Keratinocyte (primary cell): Measurements from ENCODE around the gene SPPL2B. TPM values are rescaled to one million over a fixed set of nuclear protein-coding genes. Genes with fewer than 3 reads are reported as not detected.

Source experiments
- DNase-seq: peaks from one replicate; pipeline ENCODE4 v3.0.0-alpha.2; 2011; ENCODE audit warnings: low read depth, missing footprints, low spot score
- FAIRE-seq: peaks from 2 replicates; lab custom pipeline; 2011; peaks lifted over from hg19 to GRCh38; lab: Jason Lieb, UNC
- H2AFZ ChIP-seq: 2 replicates; pipeline ENCODE4 v1.6.0; 2012; ENCODE audit warnings: low read length, control low read depth, inconsistent platforms; ENCODE audit not compliant: control insufficient read depth
- H3K27ac ChIP-seq: 2 replicates; pipeline ENCODE4 v1.5.1; 2011; ENCODE audit warnings: low read length; ENCODE audit not compliant: control insufficient read depth, insufficient read depth
- H3K27me3 ChIP-seq: 3 replicates; pipeline ENCODE4 v1.6.0; 2011; ENCODE audit warnings: low read length; ENCODE audit not compliant: control insufficient read depth, insufficient read depth; ENCODE audit errors: extremely low read depth
- H3K36me3 ChIP-seq, 2 experiments: 2 replicates in 1 of 2; 3 replicates in 1 of 2; pipeline ENCODE4 v1.5.1; 2011; ENCODE audit warnings: low read length in 2 of 2, mild to moderate bottlenecking in 1 of 2; ENCODE audit not compliant: control insufficient read depth in 2 of 2, insufficient read depth in 2 of 2; ENCODE audit errors: extremely low read depth in 1 of 2
- H3K4me1 ChIP-seq: 3 replicates; pipeline ENCODE4 v1.5.1; 2011; ENCODE audit warnings: low read length; ENCODE audit not compliant: control insufficient read depth, insufficient read depth; ENCODE audit errors: extremely low read depth
- H3K4me2 ChIP-seq: 3 replicates; pipeline ENCODE4 v1.6.0; 2011; ENCODE audit warnings: low read depth, low read length; ENCODE audit not compliant: control insufficient read depth, insufficient read depth; ENCODE audit errors: extremely low read depth
- H3K4me3 ChIP-seq, 3 experiments: fragments of 200-600 bp in 1 of 3; sonication (generic) in 1 of 3; 2 replicates in 2 of 3; 3 replicates in 1 of 3; pipeline ENCODE4 v1.5.1; 2011 to 2016; ENCODE audit warnings: low read length in 3 of 3, mild to moderate bottlenecking in 3 of 3, control low read depth in 2 of 3, inconsistent platforms in 1 of 3, low read depth in 1 of 3, mixed read lengths in 1 of 3, mixed run types in 1 of 3, moderate library complexity in 1 of 3; ENCODE audit not compliant: control insufficient read depth in 2 of 3, insufficient read depth in 2 of 3; ENCODE audit errors: extremely low read depth in 1 of 3
- H3K79me2 ChIP-seq: 2 replicates; pipeline ENCODE4 v1.6.0; 2012; ENCODE audit warnings: low read length; ENCODE audit not compliant: control insufficient read depth, insufficient read depth
- H3K9ac ChIP-seq: 3 replicates; pipeline ENCODE4 v1.6.0; 2011; ENCODE audit warnings: low read length; ENCODE audit not compliant: control insufficient read depth, insufficient read depth; ENCODE audit errors: extremely low read depth
- H3K9me1 ChIP-seq: 3 replicates; pipeline ENCODE4 v1.6.0; 2011; ENCODE audit warnings: low read length; ENCODE audit not compliant: control insufficient read depth, insufficient read depth; ENCODE audit errors: extremely low read depth
- H3K9me3 ChIP-seq: 2 replicates; pipeline ENCODE4 v1.5.1; 2012; ENCODE audit warnings: low read depth, low read length; ENCODE audit not compliant: control insufficient read depth
- H4K20me1 ChIP-seq: 3 replicates; pipeline ENCODE4 v1.6.0; 2011; ENCODE audit warnings: low read length; ENCODE audit not compliant: control insufficient read depth, insufficient read depth; ENCODE audit errors: extremely low read depth
- EZH2 ChIP-seq: IDR thresholded peaks from one replicate; pipeline ENCODE4 v1.6.1; 2012; ENCODE audit warnings: inconsistent platforms, mild to moderate bottlenecking, low read length, moderate library complexity
- dilution Hi-C: fragments of 300-500 bp; cut with MboI; formaldehyde crosslinking; loops from one replicate; pipeline ENCODE4 v1.7.0; 2020; ENCODE audit warnings: low sequenced_read_pairs; ENCODE audit not compliant: extremely low pct_ligation_motif_present
- polyA plus RNA-seq, 5 experiments: library from polyadenylated mRNA; depleted of rRNA in 3 of 5; stranded (reverse) in 3 of 5; stranded (forward) in 1 of 5; unstranded in 1 of 5; fragments of >200 nt; gene quantifications; 1 replicate in 1 of 5; 2 replicates in 3 of 5; 3 replicates in 1 of 5; pipeline versions ENCODE4 v1.2.1 to v1.2.3, GENCODE V29; 2011 to 2012; ENCODE audit warnings: missing spikeins in 2 of 5, low read depth in 1 of 5, low replicate concordance in 1 of 5
- TF ChIP-seq, protein P1 (sequence below), 3 experiments: IDR thresholded peaks in 1 of 3; conservative IDR thresholded peaks in 1 of 3; optimal IDR thresholded peaks in 1 of 3; 2 replicates in 2 of 3; 3 replicates in 1 of 3; pipeline versions ENCODE3 to v1.5.1; 2011; ENCODE audit warnings: low read length in 3 of 3, mild to moderate bottlenecking in 3 of 3, moderate library complexity in 2 of 3, control low read depth in 1 of 3, inconsistent platforms in 1 of 3; ENCODE audit not compliant: insufficient read depth in 2 of 3; ENCODE audit errors: extremely low read depth in 1 of 3

SPPL2B gene
- polyA plus RNA-seq, 1 donor (not counting 4 experiments of a cell fraction or from before 2014, with no cell fraction given), result 9.3 TPM

GRCh38 chr19:2291185-2291751, 37.2 kb upstream of the SPPL2B start:
- DNase-seq, result no peak
- Histone ChIP-seq H3K9ac (no peak overlapping the region), H3K9me1 (no peaks in the 10 kb centered on the region), H3K27me3 (peaks cover 83% of the 10 kb centered on the region), H2AFZ (no peak overlapping the region), H3K4me1 (no peaks in the 10 kb centered on the region), H3K79me2 (no peaks in the 10 kb centered on the region), H4K20me1 (no peaks in the 10 kb centered on the region), H3K27ac (no peak overlapping the region), H3K9me3 (no peaks in the 10 kb centered on the region), H3K36me3 (no peaks in the 10 kb centered on the region), H3K4me3 (no peak overlapping the region), H3K4me2 (peak overlapping the region; percentile 29)
- dilution Hi-C loops, result no loop called here
- FAIRE-seq, result no peak
- TF ChIP-seq, protein P1, sequence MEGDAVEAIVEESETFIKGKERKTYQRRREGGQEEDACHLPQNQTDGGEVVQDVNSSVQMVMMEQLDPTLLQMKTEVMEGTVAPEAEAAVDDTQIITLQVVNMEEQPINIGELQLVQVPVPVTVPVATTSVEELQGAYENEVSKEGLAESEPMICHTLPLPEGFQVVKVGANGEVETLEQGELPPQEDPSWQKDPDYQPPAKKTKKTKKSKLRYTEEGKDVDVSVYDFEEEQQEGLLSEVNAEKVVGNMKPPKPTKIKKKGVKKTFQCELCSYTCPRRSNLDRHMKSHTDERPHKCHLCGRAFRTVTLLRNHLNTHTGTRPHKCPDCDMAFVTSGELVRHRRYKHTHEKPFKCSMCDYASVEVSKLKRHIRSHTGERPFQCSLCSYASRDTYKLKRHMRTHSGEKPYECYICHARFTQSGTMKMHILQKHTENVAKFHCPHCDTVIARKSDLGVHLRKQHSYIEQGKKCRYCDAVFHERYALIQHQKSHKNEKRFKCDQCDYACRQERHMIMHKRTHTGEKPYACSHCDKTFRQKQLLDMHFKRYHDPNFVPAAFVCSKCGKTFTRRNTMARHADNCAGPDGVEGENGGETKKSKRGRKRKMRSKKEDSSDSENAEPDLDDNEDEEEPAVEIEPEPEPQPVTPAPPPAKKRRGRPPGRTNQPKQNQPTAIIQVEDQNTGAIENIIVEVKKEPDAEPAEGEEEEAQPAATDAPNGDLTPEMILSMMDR (optimal IDR thresholded peaks at IDR 0.05 in 1 of 3, IDR thresholded peaks at IDR 0.05 in 1 of 3, conservative IDR thresholded peaks at IDR 0.05 in 1 of 3; ENCODE audit: extremely low read depth in 1 of 3, insufficient read depth in 2 of 3, low read length in 3 of 3), result no peak
- peak; percentile 77 for TF ChIP-seq EZH2

DNA sequence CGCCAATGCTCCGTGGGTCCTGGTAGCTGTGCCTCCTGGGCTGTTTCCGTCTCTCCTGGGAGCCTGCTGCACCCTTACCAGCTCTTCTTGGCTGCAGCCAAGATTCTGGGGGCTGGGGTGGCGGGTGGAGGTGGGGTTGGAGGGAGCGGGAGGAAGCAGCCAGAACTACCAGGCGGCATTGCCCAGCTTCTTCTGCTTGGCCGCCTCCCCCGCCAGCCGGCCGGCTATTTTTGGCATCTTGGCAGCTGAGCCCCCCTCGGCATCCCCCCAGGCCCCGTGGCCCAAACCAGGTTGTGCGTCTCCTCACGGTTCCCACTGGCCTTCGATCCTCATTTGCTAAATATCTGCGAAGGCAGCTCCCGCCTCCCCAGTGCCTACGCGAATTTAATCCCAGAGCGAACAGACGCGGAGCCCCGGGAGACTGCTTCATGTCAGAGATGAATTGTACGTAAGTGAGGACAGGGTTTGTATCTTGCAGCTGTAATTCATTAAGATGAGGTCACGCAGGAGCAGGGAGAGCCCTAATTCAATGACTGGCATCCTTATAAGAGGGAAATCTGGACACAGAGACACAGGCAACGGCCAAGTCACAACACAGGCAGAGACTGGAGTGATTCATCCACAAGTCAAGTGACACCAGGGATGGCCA, 33.7 kb upstream of the SPPL2B start:
- no peaks in the 10 kb centered on the region for H4K20me1 ChIP-seq
- FAIRE-seq, result no peak
- no peaks in the 10 kb centered on the region for H3K36me3 ChIP-seq
- H3K9ac ChIP-seq, result no peak overlapping the region
- no peaks in the 10 kb centered on the region for H3K9me1 ChIP-seq
- H3K27me3 ChIP-seq, result peaks cover 61% of the 10 kb centered on the region
- DNase-seq, result no peak
- H2AFZ ChIP-seq, result no peak overlapping the region
- no peaks in the 10 kb centered on the region for H3K79me2 ChIP-seq
- H3K4me2 ChIP-seq, result no peak overlapping the region
- H3K4me3 ChIP-seq, result no peak overlapping the region
- H3K27ac ChIP-seq, result no peak overlapping the region
- no peaks in the 10 kb centered on the region for H3K4me1 ChIP-seq
- dilution Hi-C loops, result no loop called here
- TF ChIP-seq, protein P1 (optimal IDR thresholded peaks at IDR 0.05 in 1 of 3, IDR thresholded peaks at IDR 0.05 in 1 of 3, conservative IDR thresholded peaks at IDR 0.05 in 1 of 3; ENCODE audit: extremely low read depth in 1 of 3, insufficient read depth in 2 of 3, low read length in 3 of 3), result no peak
- TF ChIP-seq EZH2, result no peak
- no peaks in the 10 kb centered on the region for H3K9me3 ChIP-seq
